Activated effector memory CD4-positive, alpha-beta T cell treated with Interleukin-2 at 50 U/mL for 16 hours (primary cell): ENCODE measurements around the gene LRRC43.
A peak's percentile ranks its signal among the peaks of the same experiment; 100 is the strongest.
"Not testable (repeated sequence)": the region's sequence is repeated elsewhere in the genome, so short reads cannot be mapped to it uniquely, and the experiment has no call there.

Experiments used
- DNase-seq: peaks from one replicate; pipeline ENCODE4 v3.0.0-alpha.2; 2020

LRRC43 gene

GRCh38 chr12:122158700-122159285 is 24.1 kb upstream of the LRRC43 start:
- DNase-seq: no peak

GRCh38 chr12:122159882-122160281 is 23.0 kb upstream of the LRRC43 start:
- DNase-seq: no peak

GRCh38 chr12:122160761-122161160 is 22.2 kb upstream of the LRRC43 start:
- no peak for DNase-seq

GRCh38 chr12:122161682-122162081 is 21.2 kb upstream of the LRRC43 start:
- DNase-seq: no peak

GRCh38 chr12:122162976-122163375 is 19.9 kb upstream of the LRRC43 start:
- no peak for DNase-seq

- peak; percentile 11 for DNase-seq
Measured at GRCh38 chr12:122166422-122167349, 16.2 kb upstream of the LRRC43 start.

GRCh38 chr12:122167356-122167925 is 15.5 kb upstream of the LRRC43 start:
- DNase-seq: no peak

GRCh38 chr12:122168492-122168891 is 14.4 kb upstream of the LRRC43 start:
- no peak for DNase-seq

GRCh38 chr12:122171399-122171798 is 11.5 kb upstream of the LRRC43 start:
- no peak for DNase-seq

GRCh38 chr12:122172262-122172939 is 10.5 kb upstream of the LRRC43 start:
- DNase-seq: no peak

- no peak for DNase-seq
Measured at GRCh38 chr12:122174155-122174845, 8.6 kb upstream of the LRRC43 start, which contains the start of gene IL31. Gene IL31, minus strand, starts transcription at chr12:122174221. Its CDS starts 49 bp downstream, at chr12:122174172.

GRCh38 chr12:122176473-122176872 is 6.5 kb upstream of the LRRC43 start:
- DNase-seq: not testable (repeated sequence)

GRCh38 chr12:122183588-122183940 is 641 bp downstream of the LRRC43 start:
- DNase-seq: no peak

GRCh38 chr12:122184517-122184916 is 1.6 kb downstream of the LRRC43 start:
- no peak for DNase-seq

- no peak for DNase-seq
Measured at GRCh38 chr12:122185079-122185478, 2.2 kb downstream of the LRRC43 start.

GRCh38 chr12:122185494-122186082 is 2.7 kb downstream of the LRRC43 start:
- DNase-seq: no peak

GRCh38 chr12:122187466-122187865 is 4.5 kb downstream of the LRRC43 start:
- DNase-seq: no peak

- no peak for DNase-seq
Measured at GRCh38 chr12:122189626-122190475, 6.9 kb downstream of the LRRC43 start.

- DNase-seq: peak; percentile 40
Measured at GRCh38 chr12:122190842-122191668, 8.1 kb downstream of the LRRC43 start.

GRCh38 chr12:122192441-122192840 is 9.5 kb downstream of the LRRC43 start:
- DNase-seq: no peak
